HepG2 (cell line): ENCODE results near the gene ACOXL. TPM values are rescaled to one million over a fixed set of nuclear protein-coding genes. Genes with fewer than 3 reads are reported as not detected.

Source experiments
- ARNT2 ChIP-seq: sonication (generic); formaldehyde crosslinking; IDR thresholded peaks from 2 replicates; pipeline ENCODE4 v1.8.0; 2022; ENCODE audit warnings: mild to moderate bottlenecking, low read depth, missing genetic modification reagents, moderate library complexity
- ATF7 ChIP-seq, 2 experiments: fragments of 450-650 bp in 1 of 2; sonication (generic) in 1 of 2; formaldehyde crosslinking in 1 of 2; IDR thresholded peaks; 2 replicates each; pipeline versions ENCODE4 v1.4.0 to v1.6.1; 2016 to 2020; ENCODE audit warnings: antibody characterized with exemption in 1 of 2, mild to moderate bottlenecking in 1 of 2, missing genetic modification reagents in 1 of 2
- BRCA1 ChIP-seq: sonication (generic); formaldehyde crosslinking; IDR thresholded peaks from 2 replicates; pipeline ENCODE4 v1.4.0; 2020; ENCODE audit warnings: missing genetic modification reagents
- CCDC6 ChIP-seq: sonication (generic); formaldehyde crosslinking; IDR thresholded peaks from 2 replicates; pipeline ENCODE4 v1.8.1; 2022; ENCODE audit warnings: mild to moderate bottlenecking, missing genetic modification reagents, moderate library complexity
- CENPX ChIP-seq: sonication (generic); formaldehyde crosslinking; IDR thresholded peaks from 2 replicates; pipeline ENCODE4 v1.9.0; 2021; ENCODE audit warnings: mild to moderate bottlenecking, missing genetic modification reagents, moderate library complexity
- FOXO1 ChIP-seq: sonication (generic); formaldehyde crosslinking; IDR thresholded peaks from 2 replicates; pipeline ENCODE4 v1.4.0; 2020; ENCODE audit warnings: missing genetic modification reagents
- HMG20A ChIP-seq: IDR thresholded peaks from 2 replicates; pipeline ENCODE4 v1.6.1; 2016; ENCODE audit warnings: borderline replicate concordance
- NFIC ChIP-seq: IDR thresholded peaks from 2 replicates; pipeline ENCODE4 v1.6.1; 2012; ENCODE audit warnings: mild to moderate bottlenecking, low read length, inconsistent platforms
- ONECUT2 ChIP-seq: sonication (generic); formaldehyde crosslinking; IDR thresholded peaks from 2 replicates; pipeline ENCODE4 v1.4.0; 2020; ENCODE audit warnings: missing genetic modification reagents
- PITX1 ChIP-seq: sonication (generic); formaldehyde crosslinking; IDR thresholded peaks from 2 replicates; pipeline ENCODE4 v1.5.1; 2020; ENCODE audit warnings: mild to moderate bottlenecking, missing genetic modification reagents
- POLR2G ChIP-seq: fragments of 200-400 bp; formaldehyde crosslinking; IDR thresholded peaks from 2 replicates; pipeline ENCODE4 v1.6.1; 2018; ENCODE audit warnings: mild to moderate bottlenecking, low read depth, low read length, moderate library complexity
- TSC22D2 ChIP-seq: sonication (generic); formaldehyde crosslinking; IDR thresholded peaks from 2 replicates; pipeline ENCODE4 v1.5.1; 2020; ENCODE audit warnings: missing genetic modification reagents, mild to moderate bottlenecking, borderline replicate concordance
- ZNF136 ChIP-seq: sonication (generic); formaldehyde crosslinking; IDR thresholded peaks from 2 replicates; pipeline ENCODE4 v1.8.1; 2022; ENCODE audit warnings: low read depth, mild to moderate bottlenecking, moderate library complexity, missing genetic modification reagents
- ZNF333 ChIP-seq: sonication (generic); formaldehyde crosslinking; IDR thresholded peaks from 2 replicates; pipeline ENCODE4 v1.4.0; 2020; ENCODE audit warnings: mild to moderate bottlenecking, missing genetic modification reagents, borderline replicate concordance
- ZNF446 ChIP-seq: sonication (generic); formaldehyde crosslinking; IDR thresholded peaks from 2 replicates; pipeline ENCODE4 v1.5.0; 2020; ENCODE audit warnings: mild to moderate bottlenecking, missing genetic modification reagents
- ZZZ3 ChIP-seq: sonication (generic); formaldehyde crosslinking; IDR thresholded peaks from 2 replicates; pipeline ENCODE4 v1.4.0; 2020; ENCODE audit warnings: missing genetic modification reagents, mild to moderate bottlenecking, borderline replicate concordance
- polyA plus RNA-seq, 8 experiments: library from polyadenylated mRNA; depleted of rRNA in 3 of 8; stranded (reverse) in 7 of 8; unstranded in 1 of 8; fragments of >200 nt; fragmentation: Illumina TruSeq in 4 of 8; extraction: Trizol in 4 of 8; gene quantifications; 2 replicates each; pipeline versions ENCODE4 v1.2.1 to v1.2.3, GENCODE V29; 2011 to 2016; ENCODE audit warnings: low read depth in 4 of 8, missing spikeins in 1 of 8, mixed read lengths in 1 of 8; ENCODE audit not compliant: insufficient read depth in 1 of 8
- total RNA-seq, 5 experiments: library from RNA; depleted of rRNA; stranded (reverse); fragments of >200 nt; fragmentation: Illumina TruSeq; extraction: Trizol; gene quantifications; 2 replicates each; pipeline ENCODE4 v1.2.3, GENCODE V29; 2016; ENCODE audit warnings: low read depth in 1 of 5
- TF ChIP-seq, protein P1 (sequence below): sonication (generic); formaldehyde crosslinking; IDR thresholded peaks from 2 replicates; pipeline ENCODE4 v1.4.0; 2020; ENCODE audit warnings: missing genetic modification reagents
- TF ChIP-seq, protein P2 (sequence below): sonication (generic); formaldehyde crosslinking; IDR thresholded peaks from 2 replicates; pipeline ENCODE4 v1.5.0; 2020; ENCODE audit warnings: missing genetic modification reagents
- TF ChIP-seq, protein P3 (sequence below): sonication (generic); formaldehyde crosslinking; IDR thresholded peaks from 2 replicates; pipeline ENCODE4 v1.4.0; 2020; ENCODE audit warnings: missing genetic modification reagents
- TF ChIP-seq, protein P4 (sequence below): sonication (generic); formaldehyde crosslinking; IDR thresholded peaks from 2 replicates; pipeline ENCODE4 v1.5.0; 2020; ENCODE audit warnings: missing genetic modification reagents, mild to moderate bottlenecking, borderline replicate concordance
- TF ChIP-seq, protein P5 (sequence below): sonication (generic); formaldehyde crosslinking; IDR thresholded peaks from 2 replicates; pipeline ENCODE4 v1.4.0; 2020; ENCODE audit warnings: missing genetic modification reagents
- TF ChIP-seq, protein P6 (sequence below): sonication (generic); formaldehyde crosslinking; IDR thresholded peaks from 2 replicates; pipeline ENCODE4 v1.8.0; 2022; ENCODE audit warnings: mild to moderate bottlenecking, missing genetic modification reagents, moderate library complexity

Gene ACOXL
- total and polyA plus RNA-seq, 2 of the 13 experiments (the other 11 are each of a cell fraction or from before 2014, with no cell fraction given): not detected

- TF ChIP-seq, protein P1, sequence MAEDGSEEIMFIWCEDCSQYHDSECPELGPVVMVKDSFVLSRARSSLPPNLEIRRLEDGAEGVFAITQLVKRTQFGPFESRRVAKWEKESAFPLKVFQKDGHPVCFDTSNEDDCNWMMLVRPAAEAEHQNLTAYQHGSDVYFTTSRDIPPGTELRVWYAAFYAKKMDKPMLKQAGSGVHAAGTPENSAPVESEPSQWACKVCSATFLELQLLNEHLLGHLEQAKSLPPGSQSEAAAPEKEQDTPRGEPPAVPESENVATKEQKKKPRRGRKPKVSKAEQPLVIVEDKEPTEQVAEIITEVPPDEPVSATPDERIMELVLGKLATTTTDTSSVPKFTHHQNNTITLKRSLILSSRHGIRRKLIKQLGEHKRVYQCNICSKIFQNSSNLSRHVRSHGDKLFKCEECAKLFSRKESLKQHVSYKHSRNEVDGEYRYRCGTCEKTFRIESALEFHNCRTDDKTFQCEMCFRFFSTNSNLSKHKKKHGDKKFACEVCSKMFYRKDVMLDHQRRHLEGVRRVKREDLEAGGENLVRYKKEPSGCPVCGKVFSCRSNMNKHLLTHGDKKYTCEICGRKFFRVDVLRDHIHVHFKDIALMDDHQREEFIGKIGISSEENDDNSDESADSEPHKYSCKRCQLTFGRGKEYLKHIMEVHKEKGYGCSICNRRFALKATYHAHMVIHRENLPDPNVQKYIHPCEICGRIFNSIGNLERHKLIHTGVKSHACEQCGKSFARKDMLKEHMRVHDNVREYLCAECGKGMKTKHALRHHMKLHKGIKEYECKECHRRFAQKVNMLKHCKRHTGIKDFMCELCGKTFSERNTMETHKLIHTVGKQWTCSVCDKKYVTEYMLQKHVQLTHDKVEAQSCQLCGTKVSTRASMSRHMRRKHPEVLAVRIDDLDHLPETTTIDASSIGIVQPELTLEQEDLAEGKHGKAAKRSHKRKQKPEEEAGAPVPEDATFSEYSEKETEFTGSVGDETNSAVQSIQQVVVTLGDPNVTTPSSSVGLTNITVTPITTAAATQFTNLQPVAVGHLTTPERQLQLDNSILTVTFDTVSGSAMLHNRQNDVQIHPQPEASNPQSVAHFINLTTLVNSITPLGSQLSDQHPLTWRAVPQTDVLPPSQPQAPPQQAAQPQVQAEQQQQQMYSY (CRISPR knock-in tag): no peak
- peak; percentile 95 for TF ChIP-seq HMG20A
- TF ChIP-seq FOXO1 (CRISPR knock-in tag): peak; percentile 76; the same call in 1 of the 2 replicates
- TF ChIP-seq, protein P2, sequence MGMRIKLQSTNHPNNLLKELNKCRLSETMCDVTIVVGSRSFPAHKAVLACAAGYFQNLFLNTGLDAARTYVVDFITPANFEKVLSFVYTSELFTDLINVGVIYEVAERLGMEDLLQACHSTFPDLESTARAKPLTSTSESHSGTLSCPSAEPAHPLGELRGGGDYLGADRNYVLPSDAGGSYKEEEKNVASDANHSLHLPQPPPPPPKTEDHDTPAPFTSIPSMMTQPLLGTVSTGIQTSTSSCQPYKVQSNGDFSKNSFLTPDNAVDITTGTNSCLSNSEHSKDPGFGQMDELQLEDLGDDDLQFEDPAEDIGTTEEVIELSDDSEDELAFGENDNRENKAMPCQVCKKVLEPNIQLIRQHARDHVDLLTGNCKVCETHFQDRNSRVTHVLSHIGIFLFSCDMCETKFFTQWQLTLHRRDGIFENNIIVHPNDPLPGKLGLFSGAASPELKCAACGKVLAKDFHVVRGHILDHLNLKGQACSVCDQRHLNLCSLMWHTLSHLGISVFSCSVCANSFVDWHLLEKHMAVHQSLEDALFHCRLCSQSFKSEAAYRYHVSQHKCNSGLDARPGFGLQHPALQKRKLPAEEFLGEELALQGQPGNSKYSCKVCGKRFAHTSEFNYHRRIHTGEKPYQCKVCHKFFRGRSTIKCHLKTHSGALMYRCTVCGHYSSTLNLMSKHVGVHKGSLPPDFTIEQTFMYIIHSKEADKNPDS (CRISPR knock-in tag): no peak
- TF ChIP-seq POLR2G: no peak
- peak; percentile 94 for TF ChIP-seq ONECUT2 (CRISPR knock-in tag)
- no peak for TF ChIP-seq ZZZ3 (CRISPR knock-in tag)
- TF ChIP-seq, protein P3, sequence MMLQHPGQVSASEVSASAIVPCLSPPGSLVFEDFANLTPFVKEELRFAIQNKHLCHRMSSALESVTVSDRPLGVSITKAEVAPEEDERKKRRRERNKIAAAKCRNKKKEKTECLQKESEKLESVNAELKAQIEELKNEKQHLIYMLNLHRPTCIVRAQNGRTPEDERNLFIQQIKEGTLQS (CRISPR knock-in tag): no peak
- TF ChIP-seq, protein P4, sequence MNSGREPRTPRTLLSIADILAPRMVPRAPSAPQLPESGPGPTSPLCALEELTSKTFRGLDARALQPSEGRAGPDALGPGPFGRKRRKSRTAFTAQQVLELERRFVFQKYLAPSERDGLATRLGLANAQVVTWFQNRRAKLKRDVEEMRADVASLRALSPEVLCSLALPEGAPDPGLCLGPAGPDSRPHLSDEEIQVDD (CRISPR knock-in tag): no peak
- peak; percentile 100 for TF ChIP-seq PITX1 (CRISPR knock-in tag)
- no peak for TF ChIP-seq ATF7 (IDR thresholded peaks at IDR 0.05)
- TF ChIP-seq ATF7 (CRISPR knock-in tag; IDR thresholded peaks at IDR 0.05): no peak
- TF ChIP-seq, protein P5, sequence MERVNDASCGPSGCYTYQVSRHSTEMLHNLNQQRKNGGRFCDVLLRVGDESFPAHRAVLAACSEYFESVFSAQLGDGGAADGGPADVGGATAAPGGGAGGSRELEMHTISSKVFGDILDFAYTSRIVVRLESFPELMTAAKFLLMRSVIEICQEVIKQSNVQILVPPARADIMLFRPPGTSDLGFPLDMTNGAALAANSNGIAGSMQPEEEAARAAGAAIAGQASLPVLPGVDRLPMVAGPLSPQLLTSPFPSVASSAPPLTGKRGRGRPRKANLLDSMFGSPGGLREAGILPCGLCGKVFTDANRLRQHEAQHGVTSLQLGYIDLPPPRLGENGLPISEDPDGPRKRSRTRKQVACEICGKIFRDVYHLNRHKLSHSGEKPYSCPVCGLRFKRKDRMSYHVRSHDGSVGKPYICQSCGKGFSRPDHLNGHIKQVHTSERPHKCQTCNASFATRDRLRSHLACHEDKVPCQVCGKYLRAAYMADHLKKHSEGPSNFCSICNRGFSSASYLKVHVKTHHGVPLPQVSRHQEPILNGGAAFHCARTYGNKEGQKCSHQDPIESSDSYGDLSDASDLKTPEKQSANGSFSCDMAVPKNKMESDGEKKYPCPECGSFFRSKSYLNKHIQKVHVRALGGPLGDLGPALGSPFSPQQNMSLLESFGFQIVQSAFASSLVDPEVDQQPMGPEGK: peak; percentile 24; the same call in 1 of the 2 replicates
- TF ChIP-seq ZNF446: no peak
- TF ChIP-seq NFIC: peak; percentile 86
- no peak for TF ChIP-seq ZNF333 (CRISPR knock-in tag)
- TF ChIP-seq, protein P6, sequence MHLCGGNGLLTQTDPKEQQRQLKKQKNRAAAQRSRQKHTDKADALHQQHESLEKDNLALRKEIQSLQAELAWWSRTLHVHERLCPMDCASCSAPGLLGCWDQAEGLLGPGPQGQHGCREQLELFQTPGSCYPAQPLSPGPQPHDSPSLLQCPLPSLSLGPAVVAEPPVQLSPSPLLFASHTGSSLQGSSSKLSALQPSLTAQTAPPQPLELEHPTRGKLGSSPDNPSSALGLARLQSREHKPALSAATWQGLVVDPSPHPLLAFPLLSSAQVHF (CRISPR knock-in tag): no peak
- no peak for TF ChIP-seq TSC22D2
- no peak for TF ChIP-seq ZNF136 (CRISPR knock-in tag)
- TF ChIP-seq CCDC6 (CRISPR knock-in tag): no peak
- TF ChIP-seq BRCA1 (CRISPR knock-in tag): no peak
- no peak for TF ChIP-seq CENPX (CRISPR knock-in tag)
- TF ChIP-seq ARNT2 (CRISPR knock-in tag): no peak
Observed at GRCh38 chr2:110768591-110768990, 36.2 kb downstream of the ACOXL start (continued).
